ENCODE measurements around the gene P2RY6.

DNA sequence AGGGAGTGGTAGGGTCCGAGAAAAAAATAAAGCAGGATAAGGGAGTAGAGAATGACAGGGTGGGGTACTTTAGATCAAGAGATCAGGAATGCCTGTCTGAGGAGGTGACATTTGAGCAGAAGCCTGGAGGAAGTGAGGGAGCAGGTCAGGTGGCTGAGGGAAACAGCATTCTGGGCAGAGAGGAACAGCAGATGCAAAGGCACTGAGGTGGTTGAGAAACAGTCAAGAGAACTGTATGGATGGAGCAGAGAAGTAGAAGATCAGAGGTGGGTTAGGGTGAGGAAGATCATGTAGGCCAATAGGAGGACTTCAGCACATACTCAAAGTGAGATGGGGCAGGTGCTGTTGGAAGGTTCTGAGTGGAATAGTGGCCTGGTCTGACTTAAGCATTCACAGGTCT, 44.3 kb downstream of the P2RY6 start:
- TF ChIP-seq, protein P1, sequence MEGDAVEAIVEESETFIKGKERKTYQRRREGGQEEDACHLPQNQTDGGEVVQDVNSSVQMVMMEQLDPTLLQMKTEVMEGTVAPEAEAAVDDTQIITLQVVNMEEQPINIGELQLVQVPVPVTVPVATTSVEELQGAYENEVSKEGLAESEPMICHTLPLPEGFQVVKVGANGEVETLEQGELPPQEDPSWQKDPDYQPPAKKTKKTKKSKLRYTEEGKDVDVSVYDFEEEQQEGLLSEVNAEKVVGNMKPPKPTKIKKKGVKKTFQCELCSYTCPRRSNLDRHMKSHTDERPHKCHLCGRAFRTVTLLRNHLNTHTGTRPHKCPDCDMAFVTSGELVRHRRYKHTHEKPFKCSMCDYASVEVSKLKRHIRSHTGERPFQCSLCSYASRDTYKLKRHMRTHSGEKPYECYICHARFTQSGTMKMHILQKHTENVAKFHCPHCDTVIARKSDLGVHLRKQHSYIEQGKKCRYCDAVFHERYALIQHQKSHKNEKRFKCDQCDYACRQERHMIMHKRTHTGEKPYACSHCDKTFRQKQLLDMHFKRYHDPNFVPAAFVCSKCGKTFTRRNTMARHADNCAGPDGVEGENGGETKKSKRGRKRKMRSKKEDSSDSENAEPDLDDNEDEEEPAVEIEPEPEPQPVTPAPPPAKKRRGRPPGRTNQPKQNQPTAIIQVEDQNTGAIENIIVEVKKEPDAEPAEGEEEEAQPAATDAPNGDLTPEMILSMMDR (IDR thresholded peaks at IDR 0.05) = no peak
- no peak for TF ChIP-seq POLR2A (IDR thresholded peaks at IDR 0.05)
